ENCODE data around the gene DHRS2. TPM values are rescaled to one million over a fixed set of nuclear protein-coding genes. Genes with fewer than 3 reads are reported as not detected.

Gene DHRS2
- total RNA-seq, 4 donors from 2014 or later: not detected

GRCh38 chr14:23645812-23646647 lies 9.9 kb downstream of the DHRS2 start:
- H3K27ac ChIP-seq: no peak overlapping the region
- no peak overlapping the region for H3K4me3 ChIP-seq
- H3K4me1 ChIP-seq: no peaks in the 10 kb centered on the region
- no peak for TF ChIP-seq POLR2A (IDR thresholded peaks at IDR 0.05)
- TF ChIP-seq CTCF (IDR thresholded peaks at IDR 0.05 in 4 of 5, conservative IDR thresholded peaks at IDR 0.05 in 1 of 5): no peak
- intact Hi-C loops (cut with DNase I; ENCODE audit: low total_unique reads) (no loop called here), in situ Hi-C loops (cut with MboI; ENCODE audit: low sequenced_read_pairs in 4 of 4) (loop anchor here (25.0 kb wide), 2 partner anchors 266 to 291 kb away; no protein-coding TSS in a partner anchor)
- DNase-seq (no peak), ATAC-seq (no peak)
- no peaks in the 10 kb centered on the region for H3K27me3 ChIP-seq
- no peaks in the 10 kb centered on the region for H3K9me3 ChIP-seq
- H3K36me3 ChIP-seq: no peaks in the 10 kb centered on the region

GRCh38 chr14:23646648-23647549 lies 10.7 kb downstream of the DHRS2 start:
- in situ Hi-C loops (cut with MboI; ENCODE audit: low sequenced_read_pairs in 4 of 4): loop anchor here (25.0 kb wide), 2 partner anchors 265 to 290 kb away; no protein-coding TSS in a partner anchor
- no peak for ATAC-seq
- H3K27me3 ChIP-seq: no peaks in the 10 kb centered on the region
- no peaks in the 10 kb centered on the region for H3K9me3 ChIP-seq
- H3K36me3 ChIP-seq: no peaks in the 10 kb centered on the region
- no peaks in the 10 kb centered on the region for H3K4me1 ChIP-seq
- TF ChIP-seq POLR2A (IDR thresholded peaks at IDR 0.05) (no peak), CTCF (IDR thresholded peaks at IDR 0.05 in 4 of 5, conservative IDR thresholded peaks at IDR 0.05 in 1 of 5) (no peak)
- DNase-seq: no peak
- H3K27ac ChIP-seq: no peak overlapping the region
- H3K4me3 ChIP-seq: no peak overlapping the region
- intact Hi-C loops (cut with DNase I; ENCODE audit: low total_unique reads): no loop called here

GRCh38 chr14:23647619-23648018 lies 11.5 kb downstream of the DHRS2 start:
- intact Hi-C loops (cut with DNase I; ENCODE audit: low total_unique reads): no loop called here
- ATAC-seq (no peak), DNase-seq (no peak)
- H3K27me3 ChIP-seq: no peaks in the 10 kb centered on the region
- in situ Hi-C loops (cut with MboI; ENCODE audit: low sequenced_read_pairs in 4 of 4): loop anchor here (25.0 kb wide), 2 partner anchors 265 to 290 kb away; no protein-coding TSS in a partner anchor
- H3K9me3 ChIP-seq: no peaks in the 10 kb centered on the region
- no peak overlapping the region for H3K4me3 ChIP-seq
- H3K27ac ChIP-seq: no peak overlapping the region
- no peaks in the 10 kb centered on the region for H3K4me1 ChIP-seq
- no peaks in the 10 kb centered on the region for H3K36me3 ChIP-seq
- TF ChIP-seq CTCF (IDR thresholded peaks at IDR 0.05 in 4 of 5, conservative IDR thresholded peaks at IDR 0.05 in 1 of 5): no peak
- TF ChIP-seq POLR2A (IDR thresholded peaks at IDR 0.05): no peak

GRCh38 chr14:23648764-23649460 lies 12.7 kb downstream of the DHRS2 start:
- intact Hi-C loops (cut with DNase I; ENCODE audit: low total_unique reads) (no loop called here), in situ Hi-C loops (cut with MboI; ENCODE audit: low sequenced_read_pairs in 4 of 4) (loop anchor here (25.0 kb wide), 2 partner anchors 263 to 288 kb away; no protein-coding TSS in a partner anchor)
- Histone ChIP-seq H3K27me3 (no peaks in the 10 kb centered on the region), H3K36me3 (no peaks in the 10 kb centered on the region), H3K4me1 (no peaks in the 10 kb centered on the region), H3K27ac (no peak overlapping the region), H3K4me3 (no peak overlapping the region), H3K9me3 (no peaks in the 10 kb centered on the region)
- TF ChIP-seq CTCF (IDR thresholded peaks at IDR 0.05 in 4 of 5, conservative IDR thresholded peaks at IDR 0.05 in 1 of 5): no peak
- TF ChIP-seq POLR2A (IDR thresholded peaks at IDR 0.05): no peak
- ATAC-seq: no peak
- DNase-seq: no peak

All from gastrocnemius medialis (tissue), 4 donors.